H1 (cell line): ENCODE data around the gene RIMBP2. TPM values are rescaled to one million over a fixed set of nuclear protein-coding genes. Genes with fewer than 3 reads are reported as not detected.

ENCODE experiments used
- CTBP2 ChIP-seq: IDR thresholded peaks from 2 replicates; pipeline ENCODE4 v1.7.0; 2011; ENCODE audit warnings: borderline replicate concordance, mild to moderate bottlenecking, moderate library complexity, mixed read lengths, low read length; ENCODE audit not compliant: insufficient read depth, insufficient read length
- EP300 ChIP-seq, 2 experiments: IDR thresholded peaks; 1 replicate in 1 of 2; 2 replicates in 1 of 2; pipeline ENCODE4 v1.6.1; 2011 to 2012; ENCODE audit warnings: low read depth in 2 of 2, low read length in 2 of 2, mild to moderate bottlenecking in 2 of 2, borderline replicate concordance in 1 of 2, inconsistent platforms in 1 of 2, moderate library complexity in 1 of 2
- HDAC2 ChIP-seq, 2 experiments: fragments of 300-600 bp in 1 of 2; sonication (generic) in 1 of 2; IDR thresholded peaks; 2 replicates each; pipeline ENCODE4 v1.6.1; 2011 to 2012; ENCODE audit warnings: low read depth in 2 of 2, low read length in 2 of 2, mild to moderate bottlenecking in 2 of 2, moderate library complexity in 2 of 2, borderline replicate concordance in 1 of 2, inconsistent platforms in 1 of 2
- POLR2A ChIP-seq, 2 experiments: IDR thresholded peaks; 1 replicate in 1 of 2; 2 replicates in 1 of 2; pipeline ENCODE4 v1.6.1; 2011; ENCODE audit warnings: low read depth in 2 of 2, low read length in 2 of 2, mild to moderate bottlenecking in 2 of 2; ENCODE audit errors: control extremely low read depth in 1 of 2
- SP4 ChIP-seq: IDR thresholded peaks from 2 replicates; pipeline ENCODE4 v1.6.1; 2012; ENCODE audit warnings: low read length, inconsistent platforms
- TCF12 ChIP-seq: IDR thresholded peaks from 2 replicates; pipeline ENCODE4 v1.6.1; 2011; ENCODE audit warnings: low read depth, mild to moderate bottlenecking, low read length
- polyA plus RNA-seq, 7 experiments: library from polyadenylated mRNA; depleted of rRNA in 3 of 7; stranded (reverse) in 5 of 7; unstranded in 2 of 7; fragments of >200 nt in 5 of 7; fragments of 200-250 nt in 2 of 7; gene quantifications; 1 replicate in 5 of 7; 2 replicates in 1 of 7; 4 replicates in 1 of 7; pipeline versions ENCODE4 v1.2.1 to v1.2.3, GENCODE V29; 2011 to 2013; ENCODE audit warnings: missing spikeins in 2 of 7, mixed read lengths in 2 of 7
- total RNA-seq: library from RNA; stranded (reverse); fragmentation: NEBNext Ultra II Directional; extraction: Animal tissue kit (Norgen Biotek cat#: 25700); gene quantifications from 2 replicates; pipeline ENCODE4 v1.2.1, GENCODE V29; 2021
- TF ChIP-seq, protein P1 (sequence below): fragments of 300-600 bp; sonication (generic); IDR thresholded peaks from 2 replicates; pipeline ENCODE4 v1.7.1; 2012; ENCODE audit warnings: low read length, moderate library complexity, mild to moderate bottlenecking, inconsistent platforms; ENCODE audit not compliant: insufficient replicate concordance
- TF ChIP-seq, protein P2 (sequence below): IDR thresholded peaks from 2 replicates; pipeline ENCODE4 v1.6.1; 2012; ENCODE audit warnings: inconsistent platforms

The RIMBP2 gene
- total and polyA plus RNA-seq, 2 of the 8 experiments (the other 6 are each of a cell fraction or from before 2014, with no cell fraction given) = 0.18 to 0.65 TPM

DNA sequence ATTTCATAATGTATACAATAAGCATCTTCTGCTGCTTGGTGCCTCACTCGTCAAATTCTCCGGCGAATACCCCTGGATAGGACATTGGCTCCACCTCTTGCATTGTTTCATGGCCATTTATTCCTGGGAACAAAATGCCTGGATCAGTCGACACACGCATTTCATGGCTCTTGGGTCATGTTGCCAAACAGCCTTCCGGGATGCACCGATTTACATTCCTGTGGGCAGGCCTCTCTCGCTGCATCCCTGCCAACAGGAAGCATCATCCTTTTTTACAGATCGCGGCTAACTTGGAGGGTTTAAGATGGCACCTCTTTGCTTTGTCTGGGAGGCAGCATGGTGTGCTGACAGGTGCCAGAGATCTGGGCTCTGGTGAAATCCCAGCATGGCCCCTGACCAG is 32.7 kb upstream of the RIMBP2 start (continued):
- TF ChIP-seq, protein P1, sequence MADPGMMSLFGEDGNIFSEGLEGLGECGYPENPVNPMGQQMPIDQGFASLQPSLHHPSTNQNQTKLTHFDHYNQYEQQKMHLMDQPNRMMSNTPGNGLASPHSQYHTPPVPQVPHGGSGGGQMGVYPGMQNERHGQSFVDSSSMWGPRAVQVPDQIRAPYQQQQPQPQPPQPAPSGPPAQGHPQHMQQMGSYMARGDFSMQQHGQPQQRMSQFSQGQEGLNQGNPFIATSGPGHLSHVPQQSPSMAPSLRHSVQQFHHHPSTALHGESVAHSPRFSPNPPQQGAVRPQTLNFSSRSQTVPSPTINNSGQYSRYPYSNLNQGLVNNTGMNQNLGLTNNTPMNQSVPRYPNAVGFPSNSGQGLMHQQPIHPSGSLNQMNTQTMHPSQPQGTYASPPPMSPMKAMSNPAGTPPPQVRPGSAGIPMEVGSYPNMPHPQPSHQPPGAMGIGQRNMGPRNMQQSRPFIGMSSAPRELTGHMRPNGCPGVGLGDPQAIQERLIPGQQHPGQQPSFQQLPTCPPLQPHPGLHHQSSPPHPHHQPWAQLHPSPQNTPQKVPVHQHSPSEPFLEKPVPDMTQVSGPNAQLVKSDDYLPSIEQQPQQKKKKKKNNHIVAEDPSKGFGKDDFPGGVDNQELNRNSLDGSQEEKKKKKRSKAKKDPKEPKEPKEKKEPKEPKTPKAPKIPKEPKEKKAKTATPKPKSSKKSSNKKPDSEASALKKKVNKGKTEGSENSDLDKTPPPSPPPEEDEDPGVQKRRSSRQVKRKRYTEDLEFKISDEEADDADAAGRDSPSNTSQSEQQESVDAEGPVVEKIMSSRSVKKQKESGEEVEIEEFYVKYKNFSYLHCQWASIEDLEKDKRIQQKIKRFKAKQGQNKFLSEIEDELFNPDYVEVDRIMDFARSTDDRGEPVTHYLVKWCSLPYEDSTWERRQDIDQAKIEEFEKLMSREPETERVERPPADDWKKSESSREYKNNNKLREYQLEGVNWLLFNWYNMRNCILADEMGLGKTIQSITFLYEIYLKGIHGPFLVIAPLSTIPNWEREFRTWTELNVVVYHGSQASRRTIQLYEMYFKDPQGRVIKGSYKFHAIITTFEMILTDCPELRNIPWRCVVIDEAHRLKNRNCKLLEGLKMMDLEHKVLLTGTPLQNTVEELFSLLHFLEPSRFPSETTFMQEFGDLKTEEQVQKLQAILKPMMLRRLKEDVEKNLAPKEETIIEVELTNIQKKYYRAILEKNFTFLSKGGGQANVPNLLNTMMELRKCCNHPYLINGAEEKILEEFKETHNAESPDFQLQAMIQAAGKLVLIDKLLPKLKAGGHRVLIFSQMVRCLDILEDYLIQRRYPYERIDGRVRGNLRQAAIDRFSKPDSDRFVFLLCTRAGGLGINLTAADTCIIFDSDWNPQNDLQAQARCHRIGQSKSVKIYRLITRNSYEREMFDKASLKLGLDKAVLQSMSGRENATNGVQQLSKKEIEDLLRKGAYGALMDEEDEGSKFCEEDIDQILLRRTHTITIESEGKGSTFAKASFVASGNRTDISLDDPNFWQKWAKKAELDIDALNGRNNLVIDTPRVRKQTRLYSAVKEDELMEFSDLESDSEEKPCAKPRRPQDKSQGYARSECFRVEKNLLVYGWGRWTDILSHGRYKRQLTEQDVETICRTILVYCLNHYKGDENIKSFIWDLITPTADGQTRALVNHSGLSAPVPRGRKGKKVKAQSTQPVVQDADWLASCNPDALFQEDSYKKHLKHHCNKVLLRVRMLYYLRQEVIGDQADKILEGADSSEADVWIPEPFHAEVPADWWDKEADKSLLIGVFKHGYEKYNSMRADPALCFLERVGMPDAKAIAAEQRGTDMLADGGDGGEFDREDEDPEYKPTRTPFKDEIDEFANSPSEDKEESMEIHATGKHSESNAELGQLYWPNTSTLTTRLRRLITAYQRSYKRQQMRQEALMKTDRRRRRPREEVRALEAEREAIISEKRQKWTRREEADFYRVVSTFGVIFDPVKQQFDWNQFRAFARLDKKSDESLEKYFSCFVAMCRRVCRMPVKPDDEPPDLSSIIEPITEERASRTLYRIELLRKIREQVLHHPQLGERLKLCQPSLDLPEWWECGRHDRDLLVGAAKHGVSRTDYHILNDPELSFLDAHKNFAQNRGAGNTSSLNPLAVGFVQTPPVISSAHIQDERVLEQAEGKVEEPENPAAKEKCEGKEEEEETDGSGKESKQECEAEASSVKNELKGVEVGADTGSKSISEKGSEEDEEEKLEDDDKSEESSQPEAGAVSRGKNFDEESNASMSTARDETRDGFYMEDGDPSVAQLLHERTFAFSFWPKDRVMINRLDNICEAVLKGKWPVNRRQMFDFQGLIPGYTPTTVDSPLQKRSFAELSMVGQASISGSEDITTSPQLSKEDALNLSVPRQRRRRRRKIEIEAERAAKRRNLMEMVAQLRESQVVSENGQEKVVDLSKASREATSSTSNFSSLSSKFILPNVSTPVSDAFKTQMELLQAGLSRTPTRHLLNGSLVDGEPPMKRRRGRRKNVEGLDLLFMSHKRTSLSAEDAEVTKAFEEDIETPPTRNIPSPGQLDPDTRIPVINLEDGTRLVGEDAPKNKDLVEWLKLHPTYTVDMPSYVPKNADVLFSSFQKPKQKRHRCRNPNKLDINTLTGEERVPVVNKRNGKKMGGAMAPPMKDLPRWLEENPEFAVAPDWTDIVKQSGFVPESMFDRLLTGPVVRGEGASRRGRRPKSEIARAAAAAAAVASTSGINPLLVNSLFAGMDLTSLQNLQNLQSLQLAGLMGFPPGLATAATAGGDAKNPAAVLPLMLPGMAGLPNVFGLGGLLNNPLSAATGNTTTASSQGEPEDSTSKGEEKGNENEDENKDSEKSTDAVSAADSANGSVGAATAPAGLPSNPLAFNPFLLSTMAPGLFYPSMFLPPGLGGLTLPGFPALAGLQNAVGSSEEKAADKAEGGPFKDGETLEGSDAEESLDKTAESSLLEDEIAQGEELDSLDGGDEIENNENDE = no peak
- TF ChIP-seq POLR2A (IDR thresholded peaks at IDR 0.05; ENCODE audit: control extremely low read depth in 1 of 2, low read depth in 2 of 2, low read length in 2 of 2) (no peak), EP300 (IDR thresholded peaks at IDR 0.05; ENCODE audit: borderline replicate concordance in 1 of 2, low read depth in 2 of 2, low read length in 2 of 2) (no peak), TCF12 (no peak), SP4 (no peak), CTBP2 (no peak), HDAC2 (IDR thresholded peaks at IDR 0.05; ENCODE audit: borderline replicate concordance in 1 of 2, low read depth in 2 of 2, low read length in 2 of 2) (no peak)
- TF ChIP-seq, protein P2, sequence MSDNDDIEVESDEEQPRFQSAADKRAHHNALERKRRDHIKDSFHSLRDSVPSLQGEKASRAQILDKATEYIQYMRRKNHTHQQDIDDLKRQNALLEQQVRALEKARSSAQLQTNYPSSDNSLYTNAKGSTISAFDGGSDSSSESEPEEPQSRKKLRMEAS = no peak
